ENCODE measurements around the gene POP4.
"Not testable (repeated sequence)": the region's sequence is repeated elsewhere in the genome, so short reads cannot be mapped to it uniquely, and the experiment has no call there.

The POP4 gene

GRCh38 chr19:29605653-29606419, at the start of gene POP4:
POP4 (plus strand) TSS chr19:29606283; CDS start chr19:29606319, 36 bp downstream.
- H3K4me3 ChIP-seq (ENCODE audit: low read depth, low read length): peak within 1 kb of the TSS; percentile 82

- H3K4me3 ChIP-seq (ENCODE audit: low read depth, low read length): not testable (repeated sequence)
Measured at GRCh38 chr19:29559110-29559509, 47.0 kb upstream of the POP4 start.

- H3K4me3 ChIP-seq (ENCODE audit: low read depth, low read length): no peak overlapping the region
Measured at GRCh38 chr19:29559743-29560142, 46.3 kb upstream of the POP4 start.

DNA sequence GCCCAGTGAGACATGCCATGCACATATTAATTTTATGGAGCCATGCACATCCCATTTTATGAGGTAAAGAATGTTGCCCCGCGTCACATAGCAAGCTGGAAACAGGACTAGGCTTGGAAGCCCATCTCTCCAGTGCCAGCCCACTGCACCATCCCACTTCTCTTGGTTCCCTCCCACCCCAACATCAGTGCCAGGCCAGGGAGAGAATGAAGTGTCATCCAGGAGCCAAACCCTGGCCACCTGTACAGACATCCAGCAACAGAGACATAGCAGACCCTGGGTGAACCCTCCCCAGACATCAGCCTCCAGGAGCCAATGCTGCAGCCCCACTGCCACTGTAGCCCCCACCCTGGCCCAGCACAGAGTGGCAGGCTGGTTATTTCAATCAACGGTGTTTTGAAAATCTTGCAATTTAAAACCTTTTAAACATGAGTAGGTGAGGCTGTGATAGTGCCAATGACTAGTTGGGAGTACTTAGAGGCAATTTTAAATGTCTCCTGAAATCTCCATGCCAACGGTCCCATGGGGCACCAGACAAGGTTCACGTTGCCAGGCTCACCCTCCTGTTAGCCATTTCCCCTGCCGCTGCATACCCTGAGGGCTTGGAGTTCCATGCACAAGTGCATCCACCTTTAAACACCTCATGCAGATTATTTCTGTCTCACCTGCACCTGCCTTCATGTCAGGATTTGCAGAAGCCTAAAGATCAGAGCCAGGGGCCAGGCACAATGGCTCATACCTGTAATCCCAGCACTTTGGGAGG, 45.6 kb upstream of the POP4 start:
- no peak overlapping the region for H3K4me3 ChIP-seq (ENCODE audit: low read depth, low read length)

DNA sequence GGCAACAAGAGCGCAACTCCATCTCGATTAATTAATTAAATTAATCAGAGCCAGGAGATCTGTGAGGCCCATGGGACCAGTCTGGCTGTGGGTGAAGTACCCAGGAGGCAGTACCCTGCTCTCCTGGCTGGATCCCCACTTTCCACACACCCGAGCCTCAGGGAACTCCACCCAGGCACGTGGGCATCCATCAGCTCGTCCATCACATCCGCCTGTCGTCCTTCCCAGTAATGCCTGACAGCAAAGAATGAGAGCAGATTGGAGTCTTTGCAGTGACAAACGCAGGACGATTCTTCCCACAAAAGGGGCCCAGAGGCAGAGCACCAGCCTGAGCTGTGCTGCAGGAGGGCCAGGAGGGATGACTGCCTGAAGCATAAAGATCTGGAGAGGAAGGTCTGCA, 44.5 kb upstream of the POP4 start:
- no peak overlapping the region for H3K4me3 ChIP-seq (ENCODE audit: low read depth, low read length)

DNA sequence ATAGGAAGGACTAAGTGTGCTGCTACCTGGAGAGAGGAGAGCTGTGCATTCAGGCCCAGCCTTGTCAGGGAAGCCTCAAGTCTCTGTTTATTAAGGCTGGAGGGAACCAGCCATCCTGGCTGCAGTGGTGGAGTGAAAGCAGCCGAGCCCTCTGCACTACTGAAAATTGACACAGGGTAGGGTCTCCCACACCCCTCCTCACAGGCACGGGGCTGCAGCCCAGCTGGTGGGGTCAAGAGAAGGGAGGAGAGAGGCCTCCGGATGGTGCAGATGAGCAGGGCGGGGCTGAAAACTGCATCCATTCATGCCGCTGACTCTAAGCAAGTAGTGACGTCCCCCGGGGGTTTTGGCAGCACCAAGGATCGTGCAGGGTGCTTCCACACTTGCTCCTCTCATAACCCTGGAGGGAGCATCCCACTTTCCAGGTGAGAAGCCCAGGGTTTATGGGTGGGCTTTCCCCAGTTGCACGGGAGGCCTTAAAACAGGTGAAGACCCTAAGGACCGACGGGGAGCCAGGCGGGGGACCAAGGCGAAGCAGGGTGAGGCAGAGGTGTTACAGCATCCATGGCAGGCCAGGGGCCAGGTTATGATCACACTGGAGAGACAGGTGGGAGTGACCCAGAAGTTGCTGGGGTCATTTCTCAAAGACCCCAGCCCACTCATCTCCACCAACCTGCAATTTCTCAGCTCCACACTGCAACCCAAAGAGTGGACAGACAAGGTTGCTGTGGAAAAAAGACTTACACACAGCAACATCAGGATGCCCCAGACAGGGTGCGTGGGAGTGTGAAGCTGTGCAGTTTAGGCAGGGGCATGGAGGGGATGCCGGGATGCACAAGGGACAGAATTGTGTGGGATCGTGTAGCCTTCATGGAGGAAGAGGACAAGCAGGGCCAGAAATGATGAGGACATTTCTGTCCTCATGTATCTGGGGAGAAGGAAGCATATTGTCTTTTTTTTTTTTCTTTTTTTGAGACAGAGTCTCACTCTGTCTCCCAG, 43.5 kb upstream of the POP4 start:
- no peak overlapping the region for H3K4me3 ChIP-seq (ENCODE audit: low read depth, low read length)

- no peak overlapping the region for H3K4me3 ChIP-seq (ENCODE audit: low read depth, low read length)
Measured at GRCh38 chr19:29563486-29564101, 42.5 kb upstream of the POP4 start.

- H3K4me3 ChIP-seq (ENCODE audit: low read depth, low read length): no peak overlapping the region
Measured at GRCh38 chr19:29564574-29565005, 41.5 kb upstream of the POP4 start.

GRCh38 chr19:29565171-29565570, 40.9 kb upstream of the POP4 start:
- no peak overlapping the region for H3K4me3 ChIP-seq (ENCODE audit: low read depth, low read length)

GRCh38 chr19:29566496-29567054, 39.5 kb upstream of the POP4 start:
- no peak overlapping the region for H3K4me3 ChIP-seq (ENCODE audit: low read depth, low read length)

DNA sequence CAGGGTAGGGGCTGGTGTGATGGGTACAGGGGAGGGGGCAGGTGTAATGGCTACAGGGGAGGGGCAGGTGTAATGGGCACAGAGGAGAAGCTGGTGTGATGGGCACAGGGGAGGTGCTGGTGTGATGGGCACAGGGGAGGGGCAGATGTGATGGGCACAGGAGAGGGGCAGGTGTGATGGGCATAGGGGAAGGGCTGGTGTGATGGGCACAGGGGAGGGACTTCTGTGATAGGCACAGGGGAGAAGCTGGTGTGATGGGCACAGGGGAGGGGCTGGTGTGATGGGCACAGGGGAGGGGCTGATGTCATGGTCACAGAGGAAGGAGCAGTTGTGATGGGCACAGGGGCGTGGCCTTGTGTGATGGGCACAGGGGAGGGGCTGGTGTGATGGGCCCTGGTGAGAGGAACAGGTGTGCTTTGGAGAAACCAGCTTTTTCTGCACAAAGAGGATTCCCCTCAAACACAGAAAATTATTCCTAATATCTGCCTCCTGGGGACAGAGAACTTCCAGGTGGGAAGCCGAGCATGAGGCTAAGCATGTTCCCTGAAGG, 38.6 kb upstream of the POP4 start:
- no peak overlapping the region for H3K4me3 ChIP-seq (ENCODE audit: low read depth, low read length)

DNA sequence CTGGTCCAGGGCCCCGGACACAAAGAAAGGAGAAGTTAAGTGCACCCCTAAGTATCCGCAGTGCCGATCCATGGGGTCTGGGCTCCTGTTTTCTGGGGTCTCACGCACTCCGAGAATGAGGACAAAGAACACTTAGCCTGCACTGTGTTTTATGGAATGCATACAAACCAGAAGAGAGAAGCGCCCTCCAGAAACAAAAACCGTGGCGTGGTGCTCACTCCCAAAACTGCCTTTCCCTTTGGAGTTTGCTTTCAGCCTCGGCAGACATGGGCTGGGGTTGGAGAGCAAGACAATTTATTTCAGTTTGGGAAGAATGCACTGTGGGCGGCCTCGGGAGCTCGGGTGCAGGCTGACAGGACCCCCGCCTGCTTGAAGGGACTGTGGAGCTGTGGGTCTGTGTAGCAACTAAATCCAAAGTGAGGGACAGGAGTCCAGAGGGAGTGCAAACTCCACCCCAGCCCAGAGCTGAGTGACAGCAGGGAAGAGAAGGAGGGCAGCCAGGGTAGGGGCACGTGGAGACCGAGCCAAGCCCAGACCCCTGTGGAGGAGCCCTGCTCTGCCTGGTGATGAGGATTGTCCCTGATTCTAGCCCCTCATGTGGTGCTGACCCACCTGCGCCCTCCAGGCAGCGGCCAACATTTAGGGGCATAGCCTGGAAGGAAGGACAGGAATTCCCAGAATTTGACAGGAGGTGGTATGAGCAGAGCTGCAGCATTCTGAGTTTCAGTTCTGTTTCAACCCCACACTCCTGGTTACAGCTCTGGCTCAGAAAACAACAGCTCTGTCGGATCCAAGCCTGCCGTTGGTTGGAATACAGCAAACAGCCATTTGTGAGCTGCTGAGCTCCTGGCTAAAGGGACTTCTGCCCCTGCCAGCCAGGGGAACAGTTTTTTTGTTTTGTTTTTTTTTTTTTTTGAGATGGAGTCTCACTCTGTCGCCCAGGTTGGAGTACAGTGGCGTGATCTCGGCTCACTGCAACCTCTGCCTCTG, 37.8 kb upstream of the POP4 start:
- H3K4me3 ChIP-seq (ENCODE audit: low read depth, low read length): no peak overlapping the region

DNA sequence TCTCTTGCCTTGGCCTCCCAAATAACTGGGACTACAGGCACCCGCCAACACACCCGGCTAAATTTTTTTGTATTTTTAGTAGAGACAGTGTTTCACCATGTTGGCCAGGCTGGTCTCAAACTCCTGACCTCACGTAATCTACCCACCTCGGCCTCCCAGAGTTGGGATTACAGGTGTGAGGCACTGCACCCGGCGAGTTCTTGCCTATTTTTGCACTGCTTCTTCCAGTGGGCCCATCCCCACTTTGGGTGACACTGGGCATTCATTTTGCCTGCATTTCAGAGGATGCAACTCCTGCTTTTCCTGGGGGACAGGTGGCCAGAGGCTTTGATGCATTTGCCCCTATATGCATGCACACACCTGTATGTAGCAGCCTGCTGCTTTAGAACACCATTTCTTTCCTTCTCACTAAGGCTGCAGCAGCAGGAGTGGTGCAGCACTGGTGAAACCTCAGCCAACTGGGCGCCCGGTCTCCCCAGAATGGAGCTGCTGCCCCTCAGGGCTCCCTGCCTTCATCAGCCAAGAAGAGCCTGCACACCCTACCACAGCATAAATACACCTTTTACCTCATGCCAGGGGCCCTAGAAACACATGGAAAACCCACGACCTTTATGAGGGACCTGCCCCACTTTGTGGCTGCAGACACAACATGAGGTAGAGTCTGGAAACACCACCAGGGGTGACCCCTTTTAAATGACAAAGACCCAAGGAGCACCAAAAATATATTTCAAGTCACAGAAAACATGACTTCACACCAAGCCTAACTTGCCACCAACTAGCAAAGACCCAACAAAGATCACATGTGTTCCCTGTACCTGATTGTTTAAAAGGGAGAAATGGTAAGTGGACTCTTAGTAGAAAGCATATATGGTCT, 36.8 kb upstream of the POP4 start:
- H3K4me3 ChIP-seq (ENCODE audit: low read depth, low read length): no peak overlapping the region

DNA sequence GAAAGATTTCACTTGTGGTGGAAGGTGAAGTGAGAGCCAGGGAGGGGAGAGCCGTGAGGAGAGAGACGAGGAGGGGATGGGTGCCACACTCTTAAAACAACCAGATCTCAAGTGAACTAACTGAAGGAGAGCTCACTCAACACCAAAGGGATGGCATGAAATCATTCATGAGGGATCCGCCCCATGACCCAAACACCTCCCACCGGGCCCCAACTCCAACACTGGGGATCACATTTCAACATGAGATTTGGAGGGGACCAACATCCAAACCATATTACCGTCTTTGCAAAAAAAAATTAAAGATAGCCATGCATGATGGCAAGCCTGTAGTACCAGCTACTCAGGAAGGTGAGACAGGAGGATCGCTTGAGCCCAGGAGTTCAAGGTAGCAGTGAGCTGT, 34.9 kb upstream of the POP4 start:
- no peak overlapping the region for H3K4me3 ChIP-seq (ENCODE audit: low read depth, low read length)

DNA sequence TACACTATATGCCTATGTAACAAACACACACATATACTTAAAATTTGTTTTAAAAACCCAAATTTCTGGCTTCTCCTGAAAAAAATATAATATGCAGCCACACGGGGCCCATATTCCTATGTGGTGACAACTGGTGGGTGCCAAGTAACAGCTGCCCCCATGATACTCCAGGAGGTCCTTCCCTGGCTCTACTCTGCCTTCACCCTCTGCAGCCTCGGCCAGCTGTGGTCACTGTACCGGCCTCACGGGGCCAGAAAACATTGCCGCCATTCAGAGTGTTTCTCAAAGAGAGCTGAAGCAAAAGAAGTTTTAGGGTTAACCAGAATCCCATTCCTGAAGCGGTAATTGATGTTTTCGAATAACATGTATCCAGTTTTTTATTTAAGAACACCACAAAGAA, 32.6 kb upstream of the POP4 start:
- H3K4me3 ChIP-seq (ENCODE audit: low read depth, low read length): no peak overlapping the region

- no peak overlapping the region for H3K4me3 ChIP-seq (ENCODE audit: low read depth, low read length)
Measured at GRCh38 chr19:29574510-29574909, 31.6 kb upstream of the POP4 start.

GRCh38 chr19:29576046-29576606, 30.0 kb upstream of the POP4 start:
- H3K4me3 ChIP-seq (ENCODE audit: low read depth, low read length): no peak overlapping the region
